Fibroblast of the conjunctiva (primary cell): Measurements from ENCODE around the gene MIF4GD.
"Not testable (repeated sequence)": the region's sequence is repeated elsewhere in the genome, so short reads cannot be mapped to it uniquely, and the experiment has no call there.

Experiments
- DNase-seq: peaks from one replicate; pipeline ENCODE4 v3.0.0-alpha.2; 2010; ENCODE audit warnings: low read depth

Gene MIF4GD

DNA sequence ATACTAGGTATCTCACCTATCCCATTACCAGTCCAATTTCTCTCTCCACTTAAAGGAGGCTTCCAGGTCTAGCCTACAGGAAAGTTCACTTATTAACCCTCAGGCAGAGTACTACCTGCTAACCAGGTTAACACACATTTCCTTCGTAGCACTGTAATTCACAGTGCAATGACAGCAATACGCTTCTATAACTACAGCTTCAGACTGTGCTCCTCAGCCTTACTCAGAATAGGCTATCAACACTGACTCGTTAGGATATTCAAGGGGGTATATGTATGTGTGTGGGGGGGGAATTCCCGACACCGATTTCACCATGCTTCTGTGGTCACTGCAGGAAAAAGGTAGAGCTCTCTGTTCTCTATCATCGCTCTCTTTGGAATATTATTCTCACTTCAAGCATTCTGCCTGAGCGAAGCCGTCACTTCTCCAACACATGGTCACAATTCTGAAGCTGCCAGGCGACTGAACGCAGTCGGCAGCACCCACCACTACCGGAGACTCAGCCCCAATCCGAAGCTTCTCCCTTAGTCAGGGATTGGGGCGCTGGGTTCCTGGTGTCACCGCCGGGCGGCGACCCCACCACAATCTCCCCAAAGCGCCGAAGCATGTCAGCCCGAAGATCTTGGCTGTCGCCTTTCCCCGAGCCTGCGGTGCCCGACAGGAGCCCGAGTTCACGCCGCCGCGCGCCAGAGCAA lies 10.2 kb downstream of the MIF4GD start:
- DNase-seq = no peak

DNA sequence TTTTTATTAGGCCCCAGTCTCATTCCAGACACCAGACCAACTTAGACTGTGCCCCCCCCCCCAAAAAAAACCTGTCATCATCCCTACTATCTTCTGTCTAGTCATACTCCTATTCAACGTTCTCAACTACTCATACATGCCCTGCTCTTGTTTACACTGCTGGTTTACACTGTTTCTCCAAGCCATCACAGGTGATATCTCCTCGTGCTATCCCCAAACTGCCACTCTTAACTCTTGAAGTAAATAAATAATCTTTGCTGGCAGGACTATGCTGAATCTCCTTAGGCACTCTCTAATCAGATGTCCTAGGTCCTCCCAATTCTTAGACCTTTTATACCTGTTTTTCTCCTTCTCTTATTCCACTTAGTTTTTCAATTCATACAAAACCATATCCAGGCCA lies 13.8 kb downstream of the MIF4GD start:
- DNase-seq = not testable (repeated sequence)

DNA sequence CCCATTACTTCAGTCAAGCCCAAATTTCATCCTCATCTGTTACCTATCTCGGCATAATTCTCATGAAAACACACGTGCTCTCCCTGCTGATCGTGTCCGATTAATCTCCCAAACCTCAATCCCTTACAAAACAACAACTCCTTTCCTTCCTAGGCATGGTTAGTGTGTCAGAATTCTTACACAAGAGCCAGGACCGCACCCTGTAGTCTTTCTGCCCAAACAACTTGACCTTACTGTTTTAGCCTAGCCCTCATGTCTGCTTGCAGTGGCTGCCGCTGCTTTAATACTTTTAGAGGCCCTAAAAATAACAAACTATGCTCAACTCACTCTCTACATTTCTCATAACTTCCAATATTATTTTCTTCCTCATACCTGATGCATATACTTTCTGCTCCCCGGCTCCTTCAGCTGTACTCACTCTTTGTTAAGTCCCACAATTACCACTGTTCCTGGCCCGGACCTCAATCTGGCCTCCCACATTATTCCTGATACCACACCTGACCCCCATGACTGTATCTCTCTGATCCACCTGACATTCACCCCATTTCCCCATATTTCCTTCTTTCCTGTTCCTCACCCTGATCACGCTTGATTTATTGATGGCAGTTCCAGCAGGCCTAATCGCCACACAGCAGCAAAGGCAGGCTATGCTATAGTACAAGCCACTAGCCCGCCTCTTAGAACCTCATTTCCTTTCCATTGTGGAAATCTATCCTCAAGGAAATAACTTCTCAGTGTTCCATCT lies 14.9 kb downstream of the MIF4GD start:
- DNase-seq = not testable (repeated sequence)

GRCh38 chr17:75252039-75252816 lies 18.8 kb downstream of the MIF4GD start:
- DNase-seq = no peak

- DNase-seq = no peak
These were observed 21.0 kb downstream of the MIF4GD start for GRCh38 chr17:75250009-75250471.

GRCh38 chr17:75249564-75249963 lies 21.5 kb downstream of the MIF4GD start:
- no peak for DNase-seq

GRCh38 chr17:75246404-75246803 lies 24.6 kb downstream of the MIF4GD start:
- no peak for DNase-seq

DNA sequence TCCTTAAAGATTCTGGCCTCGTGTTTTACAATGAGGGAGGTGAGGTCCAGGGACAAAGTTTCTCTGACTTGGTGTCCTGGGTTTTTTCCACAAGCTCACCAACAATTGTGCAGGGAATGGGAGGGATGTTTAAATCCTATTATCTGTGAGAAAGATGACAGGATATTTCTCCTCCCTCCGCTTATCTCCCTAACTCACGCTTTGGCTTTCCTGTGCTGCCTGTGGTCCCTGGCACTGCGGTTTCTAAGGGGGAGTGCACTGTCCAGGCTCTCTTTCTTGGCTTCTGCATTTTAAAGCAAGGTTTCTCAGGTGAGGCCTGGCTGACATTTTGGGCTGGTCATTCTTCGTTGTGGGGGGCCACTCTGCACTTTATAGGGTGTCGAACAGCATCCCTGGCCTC lies 26.0 kb downstream of the MIF4GD start:
- no peak for DNase-seq

- no peak for DNase-seq
These were observed 26.7 kb downstream of the MIF4GD start for GRCh38 chr17:75244133-75244866.

- no peak for DNase-seq
These were observed 28.5 kb downstream of the MIF4GD start for GRCh38 chr17:75242461-75243042.

DNA sequence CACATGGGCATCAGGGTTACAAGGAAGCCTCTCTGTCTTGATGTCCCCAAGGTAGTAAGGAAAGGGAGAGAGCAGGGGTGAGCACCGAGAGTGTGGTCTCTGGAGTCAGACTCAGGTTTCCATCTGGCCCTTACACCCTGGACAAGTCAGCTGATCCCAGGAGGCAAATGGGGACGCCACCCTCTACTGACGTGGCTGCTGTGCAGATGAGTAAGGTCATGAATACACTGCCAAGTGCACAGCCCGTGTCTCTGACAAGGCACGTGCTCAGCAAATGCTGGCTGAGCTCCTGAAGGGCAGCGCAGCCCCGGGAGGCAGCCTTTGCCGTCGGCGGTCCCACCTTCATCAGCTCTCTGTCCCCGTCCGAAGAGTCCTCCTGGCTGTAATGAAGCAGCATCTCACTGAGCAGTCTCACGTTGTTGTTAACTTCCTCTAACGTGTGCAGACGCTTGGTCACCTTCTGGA lies 29.0 kb downstream of the MIF4GD start:
- DNase-seq = no peak

DNA sequence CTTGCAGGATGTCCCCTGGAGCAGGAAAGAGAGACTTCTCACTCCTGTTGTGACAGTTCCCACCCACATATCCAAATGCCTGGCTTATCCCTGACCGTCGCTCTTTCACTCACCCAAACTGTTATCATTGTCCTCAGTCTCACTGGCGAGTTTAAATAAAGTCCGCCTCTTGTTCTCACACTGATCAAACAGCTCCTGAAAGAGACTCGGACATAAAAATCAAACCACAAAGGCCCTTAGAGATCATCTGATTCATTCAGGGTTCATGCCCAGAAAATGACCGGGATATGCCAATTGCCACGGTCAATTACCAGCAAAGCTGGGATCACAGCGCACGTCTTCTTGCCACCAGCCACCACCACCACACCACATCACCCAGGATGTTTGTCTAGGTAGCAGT lies 29.5 kb downstream of the MIF4GD start:
- DNase-seq = no peak

GRCh38 chr17:75241143-75241430 lies 29.9 kb downstream of the MIF4GD start:
- DNase-seq = no peak

DNA sequence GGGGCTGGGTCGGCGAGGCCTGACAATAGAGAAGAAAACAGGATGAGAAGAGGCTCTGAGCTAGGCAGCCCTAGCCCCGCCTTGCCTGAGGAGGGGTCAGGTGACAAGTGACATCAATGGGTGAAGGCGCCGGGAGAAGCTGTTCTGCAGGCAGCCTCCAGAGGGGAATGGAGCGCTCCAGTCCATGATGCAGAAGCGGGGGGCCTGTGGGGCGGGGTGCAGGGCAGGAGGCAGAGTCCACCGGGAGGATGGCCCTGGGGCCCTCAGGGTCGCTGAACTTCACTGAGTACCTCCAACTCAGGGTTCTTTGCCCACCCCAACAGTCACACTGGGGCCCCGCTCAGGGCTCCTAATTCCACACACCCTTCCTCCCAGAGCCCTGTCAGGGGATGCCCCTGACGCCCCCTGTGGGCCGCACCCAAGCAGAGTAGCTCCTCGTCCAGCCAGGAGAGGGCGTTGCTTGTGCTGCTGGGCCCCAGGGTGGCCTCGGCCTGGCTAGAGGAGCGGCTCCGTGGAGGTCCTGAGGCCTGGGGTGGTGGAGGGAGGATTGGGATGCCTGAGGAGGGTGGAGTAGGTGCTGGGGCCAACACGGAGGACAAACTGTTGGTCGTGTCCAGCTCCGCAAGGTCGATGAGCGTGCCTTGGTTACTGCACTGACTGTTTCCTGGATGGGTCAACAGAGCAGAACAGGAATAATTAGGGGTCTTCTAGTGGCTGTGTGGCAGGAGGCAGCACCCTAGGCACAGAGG lies 30.5 kb downstream of the MIF4GD start:
- no peak for DNase-seq

DNA sequence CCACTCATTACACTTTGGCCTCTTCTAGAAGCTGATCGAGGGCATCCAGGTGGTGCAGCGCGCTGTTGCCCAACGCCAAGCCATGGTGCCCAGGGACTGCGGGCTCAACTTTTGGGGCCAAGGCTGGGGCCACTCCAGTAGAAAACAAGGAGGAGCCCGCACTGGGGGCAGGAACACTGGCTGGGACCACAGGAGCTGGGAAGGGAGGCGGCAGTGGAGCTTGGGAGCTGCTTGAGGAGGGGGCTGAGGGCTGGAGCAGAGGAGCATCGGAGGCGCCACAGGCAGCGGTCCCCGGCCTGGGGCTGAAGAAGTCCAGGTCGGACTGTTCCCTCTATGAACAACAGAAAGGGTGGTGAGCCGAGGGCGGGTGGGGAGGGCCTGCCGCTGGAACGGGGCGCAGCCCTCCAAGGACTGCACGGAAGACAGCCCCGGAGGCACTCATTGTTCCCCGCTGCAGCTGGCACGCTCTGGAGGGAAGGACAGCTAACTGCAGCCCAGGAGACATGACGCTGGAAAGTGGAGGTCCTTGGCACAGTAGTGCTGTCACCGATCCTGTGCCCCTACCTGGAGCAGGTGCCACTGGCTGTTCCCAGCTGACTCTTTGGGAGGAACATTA lies 31.1 kb downstream of the MIF4GD start:
- no peak for DNase-seq

DNA sequence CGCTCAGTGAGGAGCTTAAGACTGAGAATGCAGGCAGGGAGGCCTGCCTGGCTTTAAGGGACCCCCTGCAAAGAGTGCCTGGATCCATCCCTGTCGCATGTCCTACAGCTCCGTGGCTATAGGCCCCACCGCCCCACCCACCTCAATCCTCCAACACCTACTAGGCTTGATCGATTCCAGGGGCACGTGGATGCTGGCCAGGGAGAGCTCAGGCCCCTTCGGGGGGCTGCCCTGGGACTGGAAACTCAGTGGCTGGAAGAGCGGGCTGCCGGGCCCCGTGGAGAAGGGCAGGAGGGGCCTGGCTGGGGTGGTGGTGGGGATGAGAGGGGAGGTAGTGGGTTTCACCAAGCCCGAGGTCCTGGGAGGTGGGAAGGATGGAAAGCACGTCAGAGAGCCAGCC lies 31.8 kb downstream of the MIF4GD start:
- no peak for DNase-seq

- peak; percentile 62 for DNase-seq
These were observed 32.3 kb downstream of the MIF4GD start for GRCh38 chr17:75238684-75239191.

- no peak for DNase-seq
These were observed 32.9 kb downstream of the MIF4GD start for GRCh38 chr17:75238020-75238580.

DNA sequence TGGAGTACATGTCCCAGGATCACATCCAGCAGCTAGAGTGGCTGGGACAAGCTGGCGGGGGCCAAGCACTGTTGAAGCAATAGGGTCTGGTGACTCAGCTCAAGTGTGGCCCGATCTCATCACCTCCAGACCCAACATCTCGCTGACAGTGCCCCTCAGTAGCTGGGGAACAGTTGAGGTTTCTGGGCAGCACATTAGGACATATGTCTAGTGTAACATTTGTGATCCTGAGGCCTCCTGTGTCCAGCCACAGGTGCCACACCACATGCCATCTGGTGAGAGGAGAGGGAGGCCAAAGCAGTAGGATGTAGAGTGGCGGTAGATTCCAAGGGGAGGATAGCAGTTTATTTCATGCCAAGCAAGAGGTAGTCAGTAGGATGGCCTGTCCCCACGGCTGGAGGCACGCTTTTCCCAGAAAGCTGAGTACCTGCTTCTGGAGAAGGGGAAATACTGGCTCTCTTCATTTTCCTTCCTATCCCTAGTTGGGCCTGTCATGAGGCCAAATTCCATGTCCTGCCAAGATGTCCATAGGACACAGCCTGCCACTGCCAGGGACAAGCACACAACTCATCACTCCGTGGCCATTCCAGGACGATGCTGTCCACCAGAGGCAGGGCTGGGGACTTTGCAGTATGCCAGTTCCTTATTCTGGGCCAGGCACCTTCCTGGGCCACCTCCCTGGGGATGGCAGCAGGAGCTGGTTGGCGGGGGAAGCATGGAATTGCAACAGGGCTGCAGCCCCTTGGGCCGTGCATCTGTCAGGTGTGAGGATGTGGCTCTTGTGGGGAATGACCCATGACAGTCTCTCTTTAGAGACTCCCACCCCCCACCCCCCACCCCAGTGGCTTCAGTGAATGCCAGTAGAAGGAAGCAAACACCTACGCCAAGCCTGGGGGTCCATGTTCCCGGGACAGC lies 33.7 kb downstream of the MIF4GD start:
- DNase-seq = no peak
